ENCODE measurements around the gene TMCC2. TPM values are rescaled to one million over a fixed set of nuclear protein-coding genes. Genes with fewer than 3 reads are reported as not detected.

TMCC2 gene
- total RNA-seq, 1 donor from 2014 or later: 6.8 TPM

DNA sequence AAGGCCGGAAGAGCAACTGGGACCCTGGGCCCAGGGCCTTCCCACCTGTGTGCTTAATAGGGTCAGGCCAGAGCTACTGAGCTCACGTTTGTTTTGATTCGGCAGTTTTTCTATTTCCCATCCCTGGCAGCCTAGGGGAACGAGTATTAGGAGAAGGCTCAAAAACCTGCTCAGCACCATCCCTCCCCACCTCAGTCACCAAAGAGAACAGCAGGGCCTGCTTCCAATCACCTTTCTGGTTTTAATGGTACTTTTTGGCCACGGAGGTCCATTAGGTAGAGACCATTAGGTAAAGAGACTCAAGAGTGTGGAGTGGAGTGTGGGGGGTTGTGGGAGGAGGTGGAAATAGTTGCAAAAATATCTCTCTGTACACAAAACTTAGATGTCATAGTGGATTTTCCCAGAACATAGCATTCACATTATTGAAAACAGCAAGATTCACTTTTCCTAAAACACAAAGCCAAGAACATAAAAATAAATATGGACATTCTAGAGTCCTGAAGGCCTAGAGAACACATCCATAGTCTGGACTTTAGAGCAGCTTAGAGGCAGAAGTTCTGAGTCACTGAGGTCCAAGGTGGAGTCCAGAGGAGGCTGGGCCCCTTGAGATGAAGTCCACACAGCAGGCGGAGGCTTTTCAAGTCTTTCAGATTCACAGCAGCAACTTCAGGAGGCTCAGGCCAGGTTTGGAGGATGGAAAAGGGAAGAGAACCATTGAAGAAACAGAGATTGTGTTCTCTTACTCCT, 74.3 kb downstream of the TMCC2 start:
- H3K4me1 Mint-ChIP-seq: peaks cover 41% of the 10 kb centered on the region

DNA sequence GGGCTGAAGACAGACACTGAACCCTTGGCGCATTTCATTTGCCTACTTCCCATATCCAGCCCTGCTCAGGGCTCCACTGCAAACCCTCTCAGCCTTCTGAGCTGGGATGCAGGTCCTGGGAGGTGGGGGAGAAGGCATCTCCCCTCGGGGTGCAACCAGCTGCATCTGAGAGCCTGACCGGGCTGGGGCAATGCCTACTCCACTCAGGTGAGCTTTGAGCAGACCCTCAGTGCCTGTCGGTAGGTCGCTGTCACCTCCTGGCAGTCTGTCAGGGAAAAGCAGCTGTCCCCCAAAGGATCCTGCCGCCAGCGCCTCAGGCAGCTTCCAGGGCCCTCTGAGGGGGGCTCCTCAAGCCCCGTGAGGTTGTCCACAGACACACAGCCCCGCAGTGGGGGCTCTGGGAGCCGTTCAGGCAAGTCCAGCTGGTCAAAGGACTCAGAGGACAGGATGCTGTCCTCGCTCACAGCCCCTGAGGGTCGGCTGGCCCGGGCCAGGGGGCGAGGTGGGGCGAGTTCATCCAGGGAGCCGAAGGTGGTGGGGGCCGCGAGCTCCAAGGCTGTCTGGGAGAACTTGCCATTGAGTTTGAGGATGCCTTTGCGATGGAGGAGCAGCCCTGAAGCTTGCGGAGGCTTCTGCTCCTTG, 75.6 kb downstream of the TMCC2 start:
- DNase-seq (ENCODE audit: low spot score in 2 of 2, unreplicated experiment in 2 of 2): no peak
- Mint-ChIP-seq H3K4me1 (peaks cover 34% of the 10 kb centered on the region), H3K27ac (peak overlapping the region; percentile 53), H3K27me3 (ENCODE audit: low read depth) (no peaks in the 10 kb centered on the region), H3K9me3 (no peaks in the 10 kb centered on the region), H3K4me3 (no peak overlapping the region), H3K36me3 (peaks cover 31% of the 10 kb centered on the region)
- TF ChIP-seq, protein P1, sequence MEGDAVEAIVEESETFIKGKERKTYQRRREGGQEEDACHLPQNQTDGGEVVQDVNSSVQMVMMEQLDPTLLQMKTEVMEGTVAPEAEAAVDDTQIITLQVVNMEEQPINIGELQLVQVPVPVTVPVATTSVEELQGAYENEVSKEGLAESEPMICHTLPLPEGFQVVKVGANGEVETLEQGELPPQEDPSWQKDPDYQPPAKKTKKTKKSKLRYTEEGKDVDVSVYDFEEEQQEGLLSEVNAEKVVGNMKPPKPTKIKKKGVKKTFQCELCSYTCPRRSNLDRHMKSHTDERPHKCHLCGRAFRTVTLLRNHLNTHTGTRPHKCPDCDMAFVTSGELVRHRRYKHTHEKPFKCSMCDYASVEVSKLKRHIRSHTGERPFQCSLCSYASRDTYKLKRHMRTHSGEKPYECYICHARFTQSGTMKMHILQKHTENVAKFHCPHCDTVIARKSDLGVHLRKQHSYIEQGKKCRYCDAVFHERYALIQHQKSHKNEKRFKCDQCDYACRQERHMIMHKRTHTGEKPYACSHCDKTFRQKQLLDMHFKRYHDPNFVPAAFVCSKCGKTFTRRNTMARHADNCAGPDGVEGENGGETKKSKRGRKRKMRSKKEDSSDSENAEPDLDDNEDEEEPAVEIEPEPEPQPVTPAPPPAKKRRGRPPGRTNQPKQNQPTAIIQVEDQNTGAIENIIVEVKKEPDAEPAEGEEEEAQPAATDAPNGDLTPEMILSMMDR (IDR thresholded peaks at IDR 0.05; ENCODE audit: unreplicated experiment): no peak

More for the DNA sequence above, 74.3 kb downstream of the TMCC2 start:
- no peak overlapping the region for H3K4me3 Mint-ChIP-seq
- H3K36me3 Mint-ChIP-seq: peaks cover 23% of the 10 kb centered on the region
- no peaks in the 10 kb centered on the region for H3K9me3 Mint-ChIP-seq
- TF ChIP-seq, protein P1 (IDR thresholded peaks at IDR 0.05; ENCODE audit: unreplicated experiment): no peak
- peak overlapping the region; percentile 96 for H3K27ac Mint-ChIP-seq
- no peaks in the 10 kb centered on the region for H3K27me3 Mint-ChIP-seq (ENCODE audit: low read depth)
- DNase-seq (ENCODE audit: low spot score in 2 of 2, unreplicated experiment in 2 of 2): no peak

DNA sequence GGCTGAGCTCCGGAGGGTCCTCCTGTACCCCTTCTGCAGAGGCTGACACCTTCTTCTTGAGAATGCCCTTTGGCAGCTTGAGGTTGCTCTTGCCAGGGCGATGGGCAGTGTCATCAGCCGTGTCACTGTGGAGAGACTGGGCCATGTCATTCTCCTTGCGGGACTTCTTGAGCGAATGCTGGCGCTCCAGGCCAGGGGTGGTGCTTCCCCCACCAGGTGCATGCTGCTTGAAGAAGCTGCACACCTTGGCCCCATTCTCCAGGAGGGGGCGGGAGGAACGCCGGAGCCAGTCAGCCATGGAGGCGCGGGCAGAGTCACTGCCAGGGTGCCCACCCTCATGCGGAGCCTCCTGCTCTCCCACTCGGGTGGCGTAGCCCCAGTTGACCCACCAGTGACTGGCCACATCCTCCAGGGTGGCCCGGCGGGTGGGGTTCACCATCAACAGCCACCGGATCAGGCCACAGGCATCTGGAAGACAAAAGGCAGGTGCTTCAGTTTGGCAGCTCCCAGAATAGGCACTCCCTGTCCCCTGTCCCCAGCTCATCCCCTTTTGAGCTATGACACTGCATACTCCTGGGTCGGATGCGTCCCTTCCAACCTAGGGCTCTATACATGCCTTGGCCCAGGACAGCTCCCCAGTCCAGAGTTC, 76.4 kb downstream of the TMCC2 start:
- no peaks in the 10 kb centered on the region for H3K9me3 Mint-ChIP-seq
- H3K4me3 Mint-ChIP-seq: no peak overlapping the region
- no peak for DNase-seq (ENCODE audit: low spot score in 2 of 2, unreplicated experiment in 2 of 2)
- peaks cover 34% of the 10 kb centered on the region for H3K36me3 Mint-ChIP-seq
- peaks cover 28% of the 10 kb centered on the region for H3K4me1 Mint-ChIP-seq
- TF ChIP-seq, protein P1 (IDR thresholded peaks at IDR 0.05; ENCODE audit: unreplicated experiment): no peak
- no peak overlapping the region for H3K27ac Mint-ChIP-seq
- H3K27me3 Mint-ChIP-seq (ENCODE audit: low read depth): no peaks in the 10 kb centered on the region

DNA sequence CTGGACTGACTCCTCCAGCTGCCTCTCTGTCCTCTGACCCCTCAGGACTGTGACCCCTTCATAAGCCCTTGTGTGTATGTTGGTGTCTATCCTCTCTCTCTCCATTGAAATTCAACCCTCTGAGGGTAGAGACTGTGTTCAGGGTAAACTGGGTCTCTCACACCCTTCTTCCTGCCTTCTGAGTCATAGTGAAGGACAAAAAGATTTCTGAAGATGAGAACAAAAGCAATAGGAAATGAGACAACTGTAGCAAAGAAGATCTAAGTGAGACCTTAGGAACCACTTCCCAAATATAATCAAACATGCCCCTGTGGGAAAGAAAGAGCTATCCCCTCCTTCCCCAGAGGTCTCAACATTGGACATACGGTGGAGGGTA, 76.9 kb downstream of the TMCC2 start:
- H3K36me3 Mint-ChIP-seq: peaks cover 34% of the 10 kb centered on the region
- TF ChIP-seq, protein P1 (IDR thresholded peaks at IDR 0.05; ENCODE audit: unreplicated experiment): no peak
- no peak for DNase-seq (ENCODE audit: low spot score in 2 of 2, unreplicated experiment in 2 of 2)
- H3K27me3 Mint-ChIP-seq (ENCODE audit: low read depth): no peaks in the 10 kb centered on the region
- H3K27ac Mint-ChIP-seq: peak overlapping the region; percentile 28
- H3K4me1 Mint-ChIP-seq: peaks cover 26% of the 10 kb centered on the region
- no peak overlapping the region for H3K4me3 Mint-ChIP-seq
- no peaks in the 10 kb centered on the region for H3K9me3 Mint-ChIP-seq

DNA sequence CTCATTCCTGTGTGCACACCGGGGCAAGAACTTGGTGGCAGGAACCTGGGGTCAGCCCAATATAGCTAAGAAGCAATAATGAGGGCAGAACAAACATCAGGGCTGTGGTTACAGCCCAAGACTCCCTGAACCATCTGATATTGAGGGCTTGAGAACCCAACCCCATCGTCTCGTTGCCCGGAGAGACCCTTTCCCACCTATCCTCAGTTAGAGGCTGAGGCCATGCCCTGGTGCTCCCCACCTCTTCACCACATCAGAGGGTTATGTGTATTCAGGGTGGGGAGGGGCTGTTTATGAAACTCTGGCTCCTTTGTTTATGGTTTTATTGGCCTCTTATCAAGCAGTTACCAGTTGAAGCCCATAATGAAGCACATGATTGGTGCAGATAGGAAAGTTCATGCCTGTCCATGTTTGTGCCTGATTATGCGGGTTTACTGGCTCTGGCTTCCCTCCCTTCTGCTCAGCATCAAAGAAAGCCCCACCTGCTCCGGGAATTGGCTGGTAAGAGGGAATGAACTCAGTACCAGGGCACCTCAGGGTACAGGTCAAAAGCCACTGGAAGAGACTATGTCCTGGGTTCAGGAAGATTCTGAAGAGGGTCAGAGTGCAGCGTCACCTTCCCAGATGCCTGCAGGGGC, 79.3 kb downstream of the TMCC2 start:
- TF ChIP-seq, protein P1 (IDR thresholded peaks at IDR 0.05; ENCODE audit: unreplicated experiment): no peak
- Mint-ChIP-seq H3K27me3 (ENCODE audit: low read depth) (no peaks in the 10 kb centered on the region), H3K4me3 (no peak overlapping the region), H3K9me3 (no peaks in the 10 kb centered on the region), H3K4me1 (peaks cover 4% of the 10 kb centered on the region), H3K36me3 (peaks cover 40% of the 10 kb centered on the region), H3K27ac (no peak overlapping the region)
- DNase-seq (ENCODE audit: low spot score in 2 of 2, unreplicated experiment in 2 of 2): no peak
